ENCODE data around the gene PRKCD.

DNA sequence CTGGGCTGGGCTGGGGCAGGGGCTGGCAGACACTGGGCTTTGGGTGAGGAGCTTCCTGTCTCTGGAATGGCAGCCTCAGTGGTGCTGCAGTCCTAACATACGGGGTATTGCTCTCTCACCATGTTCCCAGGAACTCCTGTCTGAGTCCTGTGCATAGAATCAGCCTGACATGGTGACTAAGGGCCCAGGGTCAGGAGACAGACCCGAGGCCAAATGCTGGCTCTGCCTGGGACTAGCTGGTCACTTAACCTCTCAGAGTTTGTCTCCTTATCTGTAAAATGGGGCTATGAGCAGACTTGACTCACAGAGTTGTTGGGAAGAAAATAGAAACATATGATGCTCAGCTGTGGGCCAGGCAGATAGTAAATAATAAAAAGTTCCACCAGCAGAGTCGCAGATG, 28.3 kb downstream of the PRKCD start:
- TF ChIP-seq POLR2AphosphoS5 (IDR thresholded peaks at IDR 0.05; ENCODE audit: low read depth, low read length): no peak
- TF ChIP-seq, protein P1, sequence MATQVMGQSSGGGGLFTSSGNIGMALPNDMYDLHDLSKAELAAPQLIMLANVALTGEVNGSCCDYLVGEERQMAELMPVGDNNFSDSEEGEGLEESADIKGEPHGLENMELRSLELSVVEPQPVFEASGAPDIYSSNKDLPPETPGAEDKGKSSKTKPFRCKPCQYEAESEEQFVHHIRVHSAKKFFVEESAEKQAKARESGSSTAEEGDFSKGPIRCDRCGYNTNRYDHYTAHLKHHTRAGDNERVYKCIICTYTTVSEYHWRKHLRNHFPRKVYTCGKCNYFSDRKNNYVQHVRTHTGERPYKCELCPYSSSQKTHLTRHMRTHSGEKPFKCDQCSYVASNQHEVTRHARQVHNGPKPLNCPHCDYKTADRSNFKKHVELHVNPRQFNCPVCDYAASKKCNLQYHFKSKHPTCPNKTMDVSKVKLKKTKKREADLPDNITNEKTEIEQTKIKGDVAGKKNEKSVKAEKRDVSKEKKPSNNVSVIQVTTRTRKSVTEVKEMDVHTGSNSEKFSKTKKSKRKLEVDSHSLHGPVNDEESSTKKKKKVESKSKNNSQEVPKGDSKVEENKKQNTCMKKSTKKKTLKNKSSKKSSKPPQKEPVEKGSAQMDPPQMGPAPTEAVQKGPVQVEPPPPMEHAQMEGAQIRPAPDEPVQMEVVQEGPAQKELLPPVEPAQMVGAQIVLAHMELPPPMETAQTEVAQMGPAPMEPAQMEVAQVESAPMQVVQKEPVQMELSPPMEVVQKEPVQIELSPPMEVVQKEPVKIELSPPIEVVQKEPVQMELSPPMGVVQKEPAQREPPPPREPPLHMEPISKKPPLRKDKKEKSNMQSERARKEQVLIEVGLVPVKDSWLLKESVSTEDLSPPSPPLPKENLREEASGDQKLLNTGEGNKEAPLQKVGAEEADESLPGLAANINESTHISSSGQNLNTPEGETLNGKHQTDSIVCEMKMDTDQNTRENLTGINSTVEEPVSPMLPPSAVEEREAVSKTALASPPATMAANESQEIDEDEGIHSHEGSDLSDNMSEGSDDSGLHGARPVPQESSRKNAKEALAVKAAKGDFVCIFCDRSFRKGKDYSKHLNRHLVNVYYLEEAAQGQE (IDR thresholded peaks at IDR 0.05; ENCODE audit: insufficient read depth in 1 of 2, low read depth in 2 of 2, low read length in 2 of 2): no peak
- TF ChIP-seq SIN3A (IDR thresholded peaks at IDR 0.05; ENCODE audit: borderline replicate concordance, insufficient read depth, low read length): no peak
